Measurements from ENCODE around the gene HNF1B.

DNA sequence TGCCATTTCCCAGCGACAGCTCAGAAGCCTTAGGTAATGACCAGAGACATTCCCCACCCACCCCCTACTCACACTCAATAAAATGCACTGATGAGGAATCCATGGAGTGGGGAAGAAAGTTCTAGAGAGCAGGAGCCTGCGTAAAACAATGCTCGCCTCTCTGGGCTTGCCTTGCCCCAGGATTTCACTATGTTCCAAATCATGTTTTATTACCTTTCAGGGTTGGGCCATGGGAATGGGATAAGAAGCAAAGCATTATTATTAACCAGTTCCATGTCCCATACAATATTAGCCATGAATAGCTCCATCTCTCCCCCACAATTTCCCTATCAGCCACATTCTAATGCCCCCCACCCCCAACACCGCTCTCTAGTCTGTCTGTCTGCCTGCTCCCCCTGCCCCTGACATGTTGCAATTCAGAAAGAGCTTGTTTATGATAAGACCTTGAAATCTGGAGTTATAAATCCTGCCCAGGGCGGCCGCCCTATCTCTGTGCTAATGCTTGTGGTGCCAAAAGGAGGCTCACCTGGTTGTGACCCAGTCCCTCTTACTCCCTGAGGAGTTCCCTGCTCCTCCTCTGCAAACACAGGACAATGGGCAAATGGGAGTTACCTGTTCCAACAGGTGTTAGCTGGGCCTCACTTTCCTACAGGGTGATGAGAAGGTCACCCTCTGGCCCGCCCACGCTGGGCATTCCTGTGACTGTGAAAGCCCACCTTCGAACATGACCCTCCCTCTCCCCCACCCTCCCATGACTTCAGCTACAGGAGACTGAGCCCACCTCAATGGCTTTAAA is 73.6 kb downstream of the HNF1B start:
- TF ChIP-seq, protein P1, sequence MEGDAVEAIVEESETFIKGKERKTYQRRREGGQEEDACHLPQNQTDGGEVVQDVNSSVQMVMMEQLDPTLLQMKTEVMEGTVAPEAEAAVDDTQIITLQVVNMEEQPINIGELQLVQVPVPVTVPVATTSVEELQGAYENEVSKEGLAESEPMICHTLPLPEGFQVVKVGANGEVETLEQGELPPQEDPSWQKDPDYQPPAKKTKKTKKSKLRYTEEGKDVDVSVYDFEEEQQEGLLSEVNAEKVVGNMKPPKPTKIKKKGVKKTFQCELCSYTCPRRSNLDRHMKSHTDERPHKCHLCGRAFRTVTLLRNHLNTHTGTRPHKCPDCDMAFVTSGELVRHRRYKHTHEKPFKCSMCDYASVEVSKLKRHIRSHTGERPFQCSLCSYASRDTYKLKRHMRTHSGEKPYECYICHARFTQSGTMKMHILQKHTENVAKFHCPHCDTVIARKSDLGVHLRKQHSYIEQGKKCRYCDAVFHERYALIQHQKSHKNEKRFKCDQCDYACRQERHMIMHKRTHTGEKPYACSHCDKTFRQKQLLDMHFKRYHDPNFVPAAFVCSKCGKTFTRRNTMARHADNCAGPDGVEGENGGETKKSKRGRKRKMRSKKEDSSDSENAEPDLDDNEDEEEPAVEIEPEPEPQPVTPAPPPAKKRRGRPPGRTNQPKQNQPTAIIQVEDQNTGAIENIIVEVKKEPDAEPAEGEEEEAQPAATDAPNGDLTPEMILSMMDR (IDR thresholded peaks at IDR 0.05; ENCODE audit: low read depth, low read length, poor library complexity, severe bottlenecking) = no peak
- no peak for TF ChIP-seq EZH2phosphoT487 (IDR thresholded peaks at IDR 0.05; ENCODE audit: borderline replicate concordance, low read length)

Measured in DOHH2 (cell line).